HG02571 (cell line): Measurements from ENCODE around the gene PRR22.
A peak's percentile ranks its signal among the peaks of the same experiment; 100 is the strongest.

Experiments
- ATAC-seq: cut with Tn5 transposase; IDR thresholded peaks from one replicate; pipeline ENCODE4 v1.9.1; 2021; ENCODE audit warnings: mild to moderate bottlenecking, moderate library complexity; ENCODE audit not compliant: unreplicated experiment

Gene PRR22

DNA sequence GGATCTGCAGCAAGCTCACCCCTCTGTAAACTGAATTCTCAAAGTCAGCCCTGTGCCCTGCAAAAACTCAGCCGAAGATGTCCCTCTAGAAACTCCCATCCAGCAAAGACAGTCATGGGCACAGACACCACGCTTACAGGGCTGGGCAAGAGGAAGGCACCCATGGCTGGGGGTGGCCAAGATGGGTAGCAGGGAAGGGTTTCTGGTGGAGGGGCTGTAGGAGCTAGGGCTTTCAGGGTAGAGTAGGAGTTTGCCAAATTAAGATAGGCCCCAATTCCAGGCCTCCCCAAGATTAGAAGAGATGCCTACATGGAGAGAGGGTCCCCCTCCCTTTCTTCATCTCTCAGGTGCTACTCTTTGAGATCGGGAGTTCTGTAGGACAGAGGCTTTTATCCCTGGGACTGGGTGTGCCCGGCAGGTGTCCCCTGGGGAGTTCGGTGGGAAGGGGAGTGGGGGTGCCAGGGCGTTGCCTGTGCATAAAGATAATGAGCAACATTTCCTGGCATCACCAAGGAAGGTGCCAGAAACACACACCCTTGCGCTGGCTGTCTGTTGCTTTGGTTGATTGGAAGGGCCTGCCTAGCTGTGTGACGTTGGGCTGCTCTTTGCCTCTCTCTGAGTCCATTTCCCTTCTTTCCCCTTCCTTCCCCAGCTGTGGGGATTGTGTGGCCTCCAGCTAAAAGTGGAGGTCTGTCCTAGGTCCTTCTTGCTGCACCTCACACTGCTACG, 29.7 kb upstream of the PRR22 start:
- no peak for ATAC-seq

DNA sequence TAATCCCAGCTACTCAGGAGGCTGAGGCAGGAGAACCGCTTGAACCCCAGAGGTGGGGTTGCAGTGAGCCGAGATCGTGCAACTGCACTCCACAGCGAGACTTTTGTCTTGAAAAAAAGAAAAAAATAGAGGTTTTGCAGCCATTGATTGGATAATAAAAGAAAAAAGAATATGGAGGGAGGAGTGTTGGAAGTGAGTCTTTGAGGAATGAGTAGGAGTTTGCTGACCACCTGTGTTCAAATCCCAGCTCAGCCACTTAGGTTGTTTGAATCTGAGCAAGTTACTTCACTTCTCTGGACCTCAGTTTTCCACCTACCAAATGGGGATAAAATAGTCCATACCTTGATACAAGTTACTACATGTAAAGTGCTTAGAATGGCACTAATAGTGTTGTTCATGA, 26.6 kb upstream of the PRR22 start:
- ATAC-seq = no peak

DNA sequence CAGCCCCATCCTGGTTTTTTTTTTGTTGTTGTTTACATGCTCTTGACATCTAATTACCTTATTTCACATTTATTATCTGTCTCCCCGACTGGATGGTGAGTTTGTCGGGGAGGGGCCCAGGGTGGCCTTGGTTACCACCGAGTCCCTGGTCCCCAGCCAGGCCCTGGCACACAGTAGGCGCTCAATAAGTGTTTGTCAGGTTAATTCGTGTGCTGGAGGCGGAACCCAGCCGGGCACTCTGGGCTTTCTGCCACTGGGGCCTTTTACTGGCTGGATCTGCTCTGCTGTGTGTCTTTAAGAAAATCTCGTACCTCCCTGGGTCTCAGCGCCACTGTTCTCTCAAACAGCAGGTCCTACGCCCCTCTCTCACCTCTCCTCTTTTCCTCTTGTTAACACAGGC, 24.9 kb upstream of the PRR22 start:
- no peak for ATAC-seq

DNA sequence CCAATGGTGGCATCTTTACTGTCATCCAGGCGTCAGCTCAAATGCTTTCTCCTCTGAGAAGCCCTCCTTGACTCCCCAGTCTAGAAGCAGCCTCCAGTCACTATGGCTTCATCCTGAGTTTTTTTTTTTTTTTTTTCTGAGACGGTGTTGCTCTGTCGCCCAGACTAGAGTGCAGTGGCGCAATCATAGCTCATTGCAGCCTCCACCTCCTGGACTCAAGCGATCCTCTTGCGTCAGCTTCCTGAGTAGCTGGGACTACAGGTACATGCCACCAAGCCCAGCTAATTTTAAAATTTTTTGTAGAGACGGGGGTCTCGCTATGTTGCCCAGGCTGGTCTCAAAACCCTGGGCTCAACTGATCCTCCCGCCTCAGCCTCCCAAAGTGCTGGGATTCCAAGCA, 24.5 kb upstream of the PRR22 start:
- ATAC-seq = no peak

DNA sequence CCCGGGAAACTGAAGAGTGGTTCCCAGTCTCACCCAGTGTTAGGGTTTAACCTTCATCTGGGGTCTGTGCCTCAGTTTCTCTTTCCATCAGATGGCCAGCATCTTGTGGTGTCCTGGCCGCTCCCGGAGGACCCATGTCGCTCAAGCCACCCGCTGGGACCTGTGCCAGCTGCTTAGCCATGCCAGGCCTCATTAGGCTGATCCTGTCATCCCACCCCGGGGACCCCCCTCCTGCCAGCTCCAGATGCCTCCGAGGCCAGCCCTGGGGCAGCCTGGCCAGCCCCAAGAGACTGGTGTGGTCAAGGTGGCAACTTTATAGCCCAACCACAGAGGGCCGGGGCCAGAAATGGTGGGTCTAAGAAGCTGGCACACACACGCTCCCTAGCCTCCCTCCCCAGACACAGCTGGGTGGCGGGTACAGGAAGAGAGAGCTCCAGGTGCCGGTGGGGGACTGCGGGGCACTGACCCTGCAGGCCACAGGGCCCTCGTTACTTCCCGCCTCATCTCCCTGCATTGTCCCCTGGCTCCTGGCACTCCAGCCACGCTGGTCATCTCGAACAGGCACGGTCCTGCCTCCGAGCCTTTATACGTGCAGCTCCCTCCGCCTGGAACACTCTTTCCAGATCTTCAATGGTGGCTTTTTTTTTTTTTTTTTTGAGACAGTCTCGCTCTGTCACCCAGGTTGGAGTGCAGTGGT, 23.7 kb upstream of the PRR22 start:
- no peak for ATAC-seq

DNA sequence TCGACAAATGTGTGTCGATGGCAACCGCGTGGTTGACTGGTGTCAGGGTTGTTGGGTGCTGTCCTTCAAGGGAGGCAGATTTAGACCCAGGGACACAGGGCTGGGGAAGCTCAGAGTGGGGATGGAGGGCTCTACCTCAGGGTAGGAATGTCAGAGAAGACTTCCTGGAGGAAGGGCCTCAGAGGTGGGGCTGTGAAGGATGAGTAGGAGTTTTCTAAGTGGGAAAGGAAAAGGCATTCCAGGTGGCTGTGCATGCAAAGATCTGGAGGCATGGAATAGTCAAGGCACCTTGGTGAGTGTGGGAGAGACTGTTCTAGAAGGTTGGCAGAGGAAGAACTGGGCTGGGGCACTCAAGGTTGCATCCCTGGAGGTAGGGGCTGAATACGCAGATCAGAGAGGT, 22.4 kb upstream of the PRR22 start:
- no peak for ATAC-seq

DNA sequence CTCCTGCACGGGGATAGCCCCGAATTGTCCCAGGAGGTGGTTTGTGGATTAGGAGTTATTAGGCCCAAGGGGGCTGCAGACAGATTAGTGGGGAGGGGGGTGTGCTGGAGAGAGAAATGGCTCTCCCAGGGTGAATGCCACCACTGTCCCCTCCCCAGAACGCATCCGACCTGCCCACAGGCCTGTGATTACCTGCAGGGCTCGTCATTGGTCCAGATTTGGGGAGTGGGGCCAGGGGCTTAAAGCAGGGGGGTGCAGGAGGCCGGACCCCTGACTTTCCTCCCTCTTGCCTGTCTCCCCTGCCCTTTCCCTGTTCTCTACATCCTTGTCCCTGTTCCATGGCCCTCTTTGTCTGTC, 21.6 kb upstream of the PRR22 start:
- ATAC-seq = no peak

DNA sequence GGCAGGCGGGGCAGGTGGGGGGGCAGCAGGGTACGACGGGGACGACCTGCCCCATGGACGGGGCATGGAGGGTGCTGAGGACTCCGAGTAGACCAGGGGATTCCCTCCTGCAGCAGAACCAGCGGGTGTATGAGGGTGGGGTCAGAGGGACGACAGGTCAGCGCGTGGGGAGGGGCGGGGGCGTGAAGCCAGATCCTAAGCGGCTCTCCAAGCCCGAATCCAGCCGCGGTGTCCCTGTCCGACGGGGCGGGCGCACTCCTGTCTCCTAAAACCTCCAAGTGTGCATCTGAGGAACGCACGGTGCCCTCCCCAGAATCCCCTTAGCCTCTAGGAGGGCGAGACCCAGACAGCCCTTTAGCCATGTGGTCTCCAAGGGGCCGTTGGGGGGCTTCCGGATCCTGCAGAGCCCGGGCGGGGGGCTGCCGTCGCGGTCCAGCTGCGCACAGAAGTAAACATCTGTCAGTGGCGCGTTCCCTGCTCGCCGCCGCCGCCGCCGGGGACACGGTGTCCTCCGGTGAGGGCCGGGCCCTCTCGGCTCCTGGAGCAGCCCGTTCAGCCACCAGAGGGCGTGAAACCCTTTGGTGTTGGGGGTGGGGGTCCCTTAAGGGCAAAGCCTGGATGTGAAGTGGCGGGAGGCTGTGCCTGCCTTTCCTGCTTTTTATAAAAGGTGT, 21.1 kb upstream of the PRR22 start:
- no peak for ATAC-seq

DNA sequence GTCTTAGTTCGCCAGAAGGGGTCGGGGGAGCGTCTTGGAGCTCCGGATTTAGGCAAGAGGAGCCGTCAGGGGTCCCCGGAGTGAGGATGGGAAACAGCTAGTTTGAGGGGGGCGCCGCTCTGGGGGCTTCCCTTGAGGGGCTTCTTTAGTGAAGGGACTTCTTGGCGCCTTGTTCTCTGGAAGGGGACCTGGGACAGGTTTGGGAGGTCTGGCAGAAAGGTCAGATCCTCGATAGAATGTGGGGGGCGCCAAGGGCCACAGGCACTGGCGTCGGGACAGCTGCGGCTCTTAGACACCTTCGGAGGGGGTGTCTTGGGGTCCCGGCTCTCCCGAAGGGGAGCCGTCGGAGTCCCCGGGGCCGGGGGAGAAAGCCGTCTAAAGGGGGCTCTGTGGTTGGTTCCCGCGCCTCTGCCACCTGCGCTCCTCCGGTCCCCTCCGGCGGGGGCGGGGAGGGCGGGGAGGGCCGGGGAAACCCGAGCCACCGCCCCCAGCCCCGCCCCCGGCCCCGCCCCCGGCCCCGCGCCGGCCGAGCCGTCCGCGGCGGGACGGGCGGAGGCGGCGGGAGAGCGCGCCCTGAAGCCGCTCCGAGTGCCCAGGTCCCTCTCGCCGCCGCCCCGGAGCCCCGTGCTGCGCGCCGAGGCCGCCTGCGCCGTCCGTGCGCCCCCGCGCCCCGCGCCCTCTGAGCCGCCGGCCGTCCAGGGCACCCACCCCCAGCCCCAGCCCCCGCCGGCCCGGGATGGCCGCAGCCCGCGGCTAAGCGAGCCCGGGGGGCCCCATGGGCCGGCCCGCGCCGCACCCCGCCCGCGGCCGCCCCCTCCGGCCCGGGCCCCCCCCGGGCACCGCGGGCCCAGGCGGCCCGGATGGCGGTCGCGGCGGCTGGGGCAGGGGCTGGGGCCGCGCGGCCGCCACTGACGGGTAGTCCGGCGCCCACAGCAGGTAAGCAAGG, 20.2 kb upstream of the PRR22 start, which contains the start of gene NRTN:
NRTN (plus strand) TSS at position 552 of the 946 bp plus-strand sequence. CDS start 19,099 bp downstream, outside the sequence.
- ATAC-seq = no peak

DNA sequence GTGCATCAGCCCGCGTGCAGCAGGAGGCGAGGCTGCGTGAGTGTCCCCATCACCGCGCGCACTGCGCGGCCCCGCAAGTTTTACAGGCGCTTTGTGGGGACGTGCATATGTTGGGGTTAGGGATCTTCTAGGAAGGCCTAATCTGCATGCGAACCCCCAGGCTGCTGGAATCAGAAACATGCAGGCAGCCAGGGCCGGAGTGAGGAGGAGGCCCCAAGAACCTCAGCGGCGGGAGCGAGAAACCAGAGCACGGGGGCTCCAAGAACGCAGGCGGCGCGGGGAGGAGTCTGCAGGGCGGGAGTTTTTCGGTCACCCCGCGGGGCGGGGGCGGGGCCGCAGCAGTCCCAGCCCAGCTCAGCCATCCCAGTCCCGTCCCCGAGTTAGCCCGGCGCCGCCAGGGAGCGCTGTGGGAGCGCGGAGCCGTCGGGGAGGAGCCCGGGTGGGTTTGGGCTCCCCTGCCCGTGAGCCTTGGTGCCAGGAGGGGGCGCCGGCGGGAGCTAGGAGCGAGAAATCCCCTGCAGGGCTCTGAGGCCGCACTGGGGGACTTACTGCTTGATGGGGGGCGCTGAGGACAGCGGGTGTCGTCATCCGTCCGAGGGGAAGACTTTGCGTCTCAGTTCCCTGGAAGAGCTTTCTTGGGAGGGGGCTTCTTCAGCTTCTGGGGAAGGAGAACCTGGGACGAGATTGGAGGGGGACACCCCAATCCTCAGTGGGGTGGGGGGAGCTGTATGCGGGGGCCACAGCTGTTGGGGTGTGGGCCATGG, 19.4 kb upstream of the PRR22 start:
- peak; percentile 59 for ATAC-seq

DNA sequence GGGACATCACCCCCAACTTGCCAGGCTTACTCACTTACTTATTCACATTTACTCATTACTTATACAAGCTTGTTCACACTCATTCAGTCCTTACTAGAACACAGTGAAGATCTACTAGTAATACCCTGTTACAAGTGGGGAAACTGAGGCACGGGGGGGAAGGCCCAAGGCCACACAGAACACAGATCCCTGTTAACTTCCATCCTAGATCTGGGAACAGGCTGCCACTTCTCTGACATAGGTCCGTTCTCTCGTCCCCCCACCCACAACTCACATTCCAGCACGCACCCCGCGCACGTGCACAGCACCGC, 18.9 kb upstream of the PRR22 start:
- no peak for ATAC-seq

DNA sequence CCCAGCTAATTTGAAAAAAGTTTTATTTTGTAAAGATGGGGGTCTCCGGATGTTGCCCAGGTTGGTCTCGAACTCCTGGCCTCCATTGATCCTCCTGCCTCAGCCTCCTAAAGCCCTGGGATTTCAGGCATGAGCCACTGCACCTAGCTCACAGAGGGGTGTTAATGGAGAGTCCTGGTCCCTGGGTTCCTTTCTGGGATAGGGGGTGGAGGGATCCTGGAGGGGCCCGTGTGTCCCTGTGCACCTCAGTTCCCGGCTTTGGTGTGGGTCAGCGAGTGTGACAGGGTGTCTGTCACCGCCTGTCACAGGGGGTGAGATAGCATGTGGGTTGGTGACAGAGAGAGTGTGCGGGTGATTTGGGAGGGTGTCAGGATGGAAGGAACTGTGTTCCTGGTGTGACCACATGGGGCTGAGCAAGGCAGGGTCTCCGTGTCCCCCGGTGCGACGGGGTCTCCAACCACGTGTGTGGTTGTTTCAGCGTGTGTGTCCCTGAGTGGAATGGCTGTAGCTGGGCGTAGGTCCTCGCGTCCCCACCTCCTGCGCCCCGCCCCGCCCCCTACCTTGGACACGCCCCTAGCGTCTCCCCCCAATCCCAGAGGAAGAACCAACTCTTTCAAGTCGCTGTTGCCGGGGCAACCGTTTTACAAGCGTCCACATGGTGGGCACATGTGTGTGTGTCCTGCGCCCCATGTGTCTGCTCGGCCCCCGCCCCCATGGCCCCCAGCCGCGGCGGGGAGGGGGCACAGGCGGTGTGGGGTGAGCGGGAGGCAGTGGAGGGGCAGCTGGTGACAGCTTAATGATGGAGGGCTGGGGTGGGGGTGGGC, 17.5 kb upstream of the PRR22 start:
- ATAC-seq = no peak

DNA sequence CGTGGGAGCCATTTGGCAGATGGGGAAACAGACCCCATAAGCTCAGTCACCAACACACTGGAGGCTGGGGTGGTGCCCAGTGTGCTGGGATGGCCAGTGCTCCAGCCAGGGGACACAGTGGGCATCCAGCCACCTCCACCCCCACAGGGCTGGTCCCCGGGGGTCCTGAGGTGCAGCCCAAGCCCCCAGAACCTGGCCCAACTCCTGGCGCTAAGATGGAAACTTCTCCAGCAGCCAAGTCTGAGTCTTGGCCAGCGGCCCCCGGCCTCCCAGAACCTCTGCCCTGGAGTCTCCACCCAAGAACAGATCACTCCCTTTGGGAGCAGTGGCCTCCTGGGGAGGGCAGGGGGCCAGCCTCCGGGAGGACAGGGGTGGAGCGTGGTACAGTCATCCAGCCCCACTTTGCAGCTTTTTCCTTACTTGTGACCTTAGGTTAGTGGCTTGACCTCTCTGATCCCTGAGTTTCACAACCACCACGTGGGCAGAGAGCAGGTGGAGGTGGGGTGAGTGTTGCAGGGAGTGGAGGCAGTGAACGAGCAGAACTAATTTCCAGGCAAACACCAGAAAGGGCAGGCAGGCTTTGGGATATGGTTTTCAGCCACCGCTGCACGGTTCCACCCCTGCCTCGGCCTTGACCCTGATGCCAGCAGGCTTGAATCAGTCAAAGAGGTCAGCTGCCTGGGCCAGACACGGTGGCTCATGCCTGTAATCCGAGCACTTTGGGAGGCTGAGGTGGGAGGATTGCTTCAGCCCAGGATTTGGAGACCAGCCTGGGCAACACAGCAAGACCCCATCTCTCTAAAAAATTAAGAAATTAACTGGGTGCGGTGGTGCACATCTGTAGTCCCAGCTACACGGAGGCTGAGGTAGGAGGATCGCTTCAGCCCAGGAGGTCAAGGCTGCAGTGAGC, 16.1 kb upstream of the PRR22 start:
- ATAC-seq = no peak

DNA sequence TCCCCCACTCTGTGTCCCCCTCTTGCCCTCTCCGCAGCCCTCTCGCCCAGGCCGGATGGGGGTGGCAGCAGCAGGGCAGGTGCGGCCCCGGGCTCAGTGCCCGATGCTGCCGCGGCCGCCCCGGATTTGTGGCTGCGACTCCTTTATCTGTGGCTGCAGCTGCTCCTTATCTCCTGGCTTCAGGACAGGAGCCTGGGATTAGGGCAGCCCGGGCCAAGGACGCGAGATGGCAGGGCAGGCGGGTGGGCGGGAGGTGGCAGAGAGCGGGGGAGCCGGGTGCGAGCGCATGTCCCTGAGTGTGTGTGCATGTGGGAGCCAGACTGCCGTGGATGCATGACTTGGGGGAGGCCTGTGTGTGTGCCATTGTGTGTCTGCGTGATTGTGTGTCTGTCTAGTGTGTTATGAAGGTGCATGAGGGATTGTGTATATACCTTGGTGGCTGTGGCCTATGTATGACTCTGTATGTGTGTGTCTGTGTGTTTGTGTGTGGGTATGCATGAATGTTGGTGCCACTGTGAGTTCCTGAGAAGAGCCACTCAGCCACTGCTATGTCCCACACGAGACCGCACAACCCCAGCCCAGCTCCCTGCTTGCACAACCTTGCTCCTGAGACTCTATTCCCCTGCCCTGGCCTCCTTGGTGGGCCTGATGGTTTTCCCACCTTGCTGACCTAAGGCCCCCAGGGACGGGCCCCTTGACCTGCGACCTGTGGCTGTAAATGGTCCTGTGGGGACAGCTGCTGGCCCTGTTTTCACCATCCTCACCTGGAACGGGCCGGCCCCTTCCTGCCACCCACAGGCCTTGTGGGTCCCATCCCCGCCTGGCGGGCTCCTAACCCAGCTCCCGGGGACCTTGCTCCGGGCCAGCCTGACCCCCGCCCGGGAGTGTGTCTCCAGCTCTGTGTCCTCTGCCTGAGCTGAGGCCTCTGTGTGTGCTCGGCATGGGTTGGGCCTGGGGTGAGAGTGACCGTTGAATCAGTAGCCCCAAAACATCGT, 15.0 kb upstream of the PRR22 start:
- no peak for ATAC-seq

DNA sequence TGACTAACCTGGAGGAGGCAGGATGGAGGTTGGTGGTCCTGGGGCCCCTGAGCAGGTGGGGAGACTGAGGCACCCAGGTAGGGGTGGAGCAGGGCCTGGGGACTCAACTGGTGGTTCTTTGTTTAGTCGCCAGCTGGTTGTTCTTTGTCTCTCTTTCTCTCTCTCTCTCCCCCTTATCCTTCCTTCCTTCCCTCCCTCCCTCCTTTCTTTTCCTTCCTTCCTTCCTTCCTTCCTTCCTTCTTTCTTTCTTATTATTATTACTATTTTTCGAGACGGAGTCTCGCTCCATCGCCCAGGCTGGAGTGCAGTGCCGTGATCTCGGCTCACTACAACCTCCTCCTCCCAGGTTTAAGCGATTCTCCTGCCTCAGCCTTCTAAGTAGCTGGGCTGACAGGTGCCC, 13.7 kb upstream of the PRR22 start:
- no peak for ATAC-seq

DNA sequence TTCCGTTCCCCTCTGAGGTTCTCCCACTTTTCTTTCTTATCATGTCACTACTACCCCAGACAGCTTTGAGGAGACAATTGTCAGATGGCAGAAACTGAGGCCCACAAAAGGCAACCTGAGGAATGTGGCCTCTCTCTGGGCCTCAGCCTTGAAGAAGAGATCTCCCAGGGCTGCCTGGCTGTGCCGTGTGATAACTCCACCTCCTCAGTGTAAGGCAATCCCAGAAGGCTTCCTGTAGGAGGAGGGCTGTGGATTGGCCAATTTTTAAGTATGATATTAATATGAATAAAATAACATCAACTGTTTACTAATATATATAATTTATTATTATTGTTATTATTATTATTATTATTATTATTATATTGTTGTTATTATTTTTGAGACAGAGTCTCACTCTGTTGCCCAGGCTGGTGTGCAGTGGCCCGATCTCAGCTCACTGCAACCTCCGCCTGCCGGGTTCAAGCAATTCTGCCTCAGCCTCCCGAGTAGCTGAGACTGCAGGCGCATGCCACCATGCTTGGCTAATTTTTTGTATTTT, 10.9 kb upstream of the PRR22 start:
- no peak for ATAC-seq

DNA sequence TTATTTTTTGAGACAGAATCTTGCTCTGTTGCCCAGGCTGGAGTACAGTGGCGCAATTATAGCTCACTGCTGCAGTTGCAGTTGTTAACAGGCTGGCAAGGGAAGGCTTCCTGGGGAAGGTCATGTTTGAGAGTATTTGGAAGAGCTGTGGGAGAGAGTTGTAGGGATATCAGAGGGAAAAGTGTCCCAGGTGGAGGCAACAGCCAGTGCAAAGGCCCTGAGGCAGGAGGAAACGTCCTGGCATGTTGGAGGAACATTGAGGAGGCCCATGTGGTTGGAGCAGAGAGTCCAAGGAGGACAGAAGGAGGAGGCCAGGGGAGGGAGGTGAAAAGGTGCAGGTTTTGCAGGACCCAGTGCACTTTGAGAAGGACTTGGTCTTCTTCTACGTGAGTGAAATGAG, 8.6 kb upstream of the PRR22 start:
- no peak for ATAC-seq
